ENCODE measurements around the gene XYLT1. TPM values are rescaled to one million over a fixed set of nuclear protein-coding genes. Genes with fewer than 3 reads are reported as not detected.

XYLT1 gene
- total RNA-seq, 1 experiment from 2014 or later, result 14.5 TPM

- Histone ChIP-seq H4K5ac (ENCODE audit: insufficient read length, low read depth, low read length) (no peak overlapping the region), H2BK20ac (ENCODE audit: low read depth, low read length, poor library complexity, severe bottlenecking) (no peak overlapping the region), H2AK5ac (ENCODE audit: insufficient read length, low read length) (no peak overlapping the region), H3K4me1 (ENCODE audit: insufficient read depth, low read length) (no peaks in the 10 kb centered on the region; the same call in 1 of the 2 replicates), H3K56ac (ENCODE audit: insufficient read length, low read depth, low read length) (no peak overlapping the region), H3K23me2 (ENCODE audit: insufficient read length, low read depth, low read length, poor library complexity, severe bottlenecking) (peaks cover 1% of the 10 kb centered on the region), H3K79me2 (ENCODE audit: insufficient read depth, low read length) (no peaks in the 10 kb centered on the region), H3K9me3 (ENCODE audit: control insufficient read depth, low read depth, low read length) (no peaks in the 10 kb centered on the region), H2BK12ac (ENCODE audit: insufficient read length, low read depth, low read length) (no peak overlapping the region), H3K18ac (ENCODE audit: insufficient read length, low read depth, low read length) (no peak overlapping the region), H3K27ac (ENCODE audit: insufficient read length, low read depth, low read length) (no peak overlapping the region), H2BK5ac (ENCODE audit: insufficient read length, low read length) (no peak overlapping the region), H3K4me2 (ENCODE audit: insufficient read depth, insufficient read length, low read length) (no peak overlapping the region), H2AFZ (ENCODE audit: low read length) (no peak overlapping the region), H4K91ac (ENCODE audit: insufficient read length, low read depth, low read length) (no peak overlapping the region), H3K23ac (ENCODE audit: insufficient read length, low read depth, low read length) (no peak overlapping the region), H3K9ac (ENCODE audit: extremely low read depth, insufficient read length, low read length) (no peak overlapping the region), H4K8ac (replicated peaks; ENCODE audit: insufficient read length, low read depth, low read length) (no peak overlapping the region), H3K79me1 (ENCODE audit: insufficient read depth, low read depth, low read length, poor library complexity, severe bottlenecking) (no peaks in the 10 kb centered on the region), H2BK15ac (ENCODE audit: low read depth, low read length) (no peak overlapping the region), H3K4ac (ENCODE audit: low read depth, low read length) (no peak overlapping the region), H3K27me3 (ENCODE audit: insufficient read depth, low read length) (no peaks in the 10 kb centered on the region; the same call in 1 of the 2 replicates), H2BK120ac (ENCODE audit: low read depth, low read length, poor library complexity, severe bottlenecking) (no peak overlapping the region), H3T11ph (ENCODE audit: low read length) (no peak overlapping the region), H4K20me1 (ENCODE audit: control insufficient read depth, insufficient read depth, insufficient read length) (no peaks in the 10 kb centered on the region), H3K14ac (ENCODE audit: insufficient read depth, low read length) (no peak overlapping the region)
- H3K4me1 Mint-ChIP-seq, result peaks cover 30% of the 10 kb centered on the region in 2 experiments
- DNase-seq, result no peak
- no CpG with 5 or more reads among the region's 7 CpGs for WGBS (ENCODE audit: extremely low coverage, insufficient read length, low lambda C conversion rate)
- no peaks in the 10 kb centered on the region; a peak in 1 of 7 replicates for H3K36me3 Mint-ChIP-seq (ENCODE audit: insufficient read depth in 1 of 3, low read depth in 3 of 3)
- no peak overlapping the region for H3K4me3 Mint-ChIP-seq
- H3K27ac Mint-ChIP-seq, result no peak overlapping the region
- 0 out of 5 replicates have a peak, but pooled peaks cover 0 to under 1% of the 10 kb centered on the region in 2 experiments for H3K9me3 Mint-ChIP-seq
- peaks cover 21% of the 10 kb centered on the region for H3K27me3 Mint-ChIP-seq (ENCODE audit: low read depth)
- no peak for TF ChIP-seq CTCF (conservative IDR thresholded peaks at IDR 0.05)
These were observed 4.3 kb upstream of the XYLT1 start for GRCh38 chr16:17475104-17475503.

All from H9 (cell line).